Neural crest cell (in vitro differentiated cells): ENCODE results near the gene ABCG1. TPM values are rescaled to one million over a fixed set of nuclear protein-coding genes. Genes with fewer than 3 reads are reported as not detected.

Experiments
- DNase-seq: peaks from one replicate; pipeline ENCODE4 v3.0.0; 2021; ENCODE audit warnings: low read depth, mixed read lengths, low spot score
- H3K27ac Mint-ChIP-seq: one replicate; pipeline ENCODE4 v1.8.0; 2021; ENCODE audit warnings: mild to moderate bottlenecking, mixed read lengths; ENCODE audit not compliant: unreplicated experiment
- H3K27me3 Mint-ChIP-seq: 2 replicates; pipeline ENCODE4 v1.8.0; 2021; ENCODE audit warnings: low read depth, mild to moderate bottlenecking, mixed read lengths
- H3K36me3 Mint-ChIP-seq: 2 replicates; pipeline ENCODE4 v1.8.0; 2021; ENCODE audit warnings: low read depth, mild to moderate bottlenecking, mixed read lengths
- H3K4me1 Mint-ChIP-seq: 2 replicates; pipeline ENCODE4 v1.8.0; 2021; ENCODE audit warnings: mixed read lengths
- H3K4me3 Mint-ChIP-seq: one replicate; pipeline ENCODE4 v1.8.0; 2021; ENCODE audit warnings: mild to moderate bottlenecking, mixed read lengths
- H3K9me3 Mint-ChIP-seq: 2 replicates; pipeline ENCODE4 v1.8.0; 2021; ENCODE audit warnings: mixed read lengths
- total RNA-seq: library from RNA; stranded (reverse); gene quantifications from 2 replicates; pipeline ENCODE4 v1.2.1, GENCODE V29; 2021
- TF ChIP-seq, protein P1 (sequence below): fragments of 200-600 bp; sonication (generic); conservative IDR thresholded peaks from 2 replicates; pipeline ENCODE4 v1.5.0; 2021; ENCODE audit warnings: antibody characterized with exemption, mild to moderate bottlenecking

ABCG1 gene
- total RNA-seq, 1 donor from 2014 or later = 3.3 TPM

GRCh38 chr21:42282021-42282420 is 63.1 kb downstream of the ABCG1 start:
- DNase-seq = no peak
- no peak overlapping the region for H3K4me3 Mint-ChIP-seq
- H3K4me1 Mint-ChIP-seq = peaks cover 10% of the 10 kb centered on the region
- H3K27me3 Mint-ChIP-seq = no peaks in the 10 kb centered on the region
- TF ChIP-seq, protein P1, sequence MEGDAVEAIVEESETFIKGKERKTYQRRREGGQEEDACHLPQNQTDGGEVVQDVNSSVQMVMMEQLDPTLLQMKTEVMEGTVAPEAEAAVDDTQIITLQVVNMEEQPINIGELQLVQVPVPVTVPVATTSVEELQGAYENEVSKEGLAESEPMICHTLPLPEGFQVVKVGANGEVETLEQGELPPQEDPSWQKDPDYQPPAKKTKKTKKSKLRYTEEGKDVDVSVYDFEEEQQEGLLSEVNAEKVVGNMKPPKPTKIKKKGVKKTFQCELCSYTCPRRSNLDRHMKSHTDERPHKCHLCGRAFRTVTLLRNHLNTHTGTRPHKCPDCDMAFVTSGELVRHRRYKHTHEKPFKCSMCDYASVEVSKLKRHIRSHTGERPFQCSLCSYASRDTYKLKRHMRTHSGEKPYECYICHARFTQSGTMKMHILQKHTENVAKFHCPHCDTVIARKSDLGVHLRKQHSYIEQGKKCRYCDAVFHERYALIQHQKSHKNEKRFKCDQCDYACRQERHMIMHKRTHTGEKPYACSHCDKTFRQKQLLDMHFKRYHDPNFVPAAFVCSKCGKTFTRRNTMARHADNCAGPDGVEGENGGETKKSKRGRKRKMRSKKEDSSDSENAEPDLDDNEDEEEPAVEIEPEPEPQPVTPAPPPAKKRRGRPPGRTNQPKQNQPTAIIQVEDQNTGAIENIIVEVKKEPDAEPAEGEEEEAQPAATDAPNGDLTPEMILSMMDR = no peak
- H3K9me3 Mint-ChIP-seq = no peaks in the 10 kb centered on the region
- no peaks in the 10 kb centered on the region for H3K36me3 Mint-ChIP-seq
- H3K27ac Mint-ChIP-seq = no peak overlapping the region

DNA sequence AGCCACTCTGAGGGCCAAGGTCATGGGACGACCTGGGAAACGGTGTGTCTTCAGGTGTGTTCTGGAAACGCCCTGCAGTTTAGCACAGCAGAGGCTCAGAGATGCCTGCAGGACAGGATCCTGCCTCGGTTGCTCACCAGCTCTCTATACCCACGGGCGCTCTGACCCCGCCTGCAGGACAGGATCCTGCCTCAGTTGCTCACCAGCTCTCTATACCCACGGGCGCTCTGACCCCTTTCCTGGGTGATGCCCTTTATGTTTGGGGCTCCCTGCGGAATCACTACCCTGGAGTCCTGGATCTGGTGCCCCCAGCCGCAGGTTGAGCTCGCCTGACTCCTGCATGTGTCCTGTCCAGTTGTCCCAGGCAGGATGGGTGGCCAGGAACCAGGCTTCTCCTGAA is 63.8 kb downstream of the ABCG1 start:
- H3K27ac Mint-ChIP-seq = no peak overlapping the region
- TF ChIP-seq, protein P1 = no peak
- no peaks in the 10 kb centered on the region for H3K36me3 Mint-ChIP-seq
- H3K4me3 Mint-ChIP-seq = no peak overlapping the region
- no peaks in the 10 kb centered on the region for H3K9me3 Mint-ChIP-seq
- H3K27me3 Mint-ChIP-seq = no peaks in the 10 kb centered on the region
- peaks cover 7% of the 10 kb centered on the region for H3K4me1 Mint-ChIP-seq
- no peak for DNase-seq

GRCh38 chr21:42285569-42286245 is 66.8 kb downstream of the ABCG1 start:
- TF ChIP-seq, protein P1 = no peak
- Mint-ChIP-seq H3K27me3 (no peaks in the 10 kb centered on the region), H3K27ac (no peak overlapping the region), H3K9me3 (peaks cover 3% of the 10 kb centered on the region), H3K4me3 (no peak overlapping the region), H3K36me3 (peaks cover 3% of the 10 kb centered on the region), H3K4me1 (no peaks in the 10 kb centered on the region)
- DNase-seq = no peak

DNA sequence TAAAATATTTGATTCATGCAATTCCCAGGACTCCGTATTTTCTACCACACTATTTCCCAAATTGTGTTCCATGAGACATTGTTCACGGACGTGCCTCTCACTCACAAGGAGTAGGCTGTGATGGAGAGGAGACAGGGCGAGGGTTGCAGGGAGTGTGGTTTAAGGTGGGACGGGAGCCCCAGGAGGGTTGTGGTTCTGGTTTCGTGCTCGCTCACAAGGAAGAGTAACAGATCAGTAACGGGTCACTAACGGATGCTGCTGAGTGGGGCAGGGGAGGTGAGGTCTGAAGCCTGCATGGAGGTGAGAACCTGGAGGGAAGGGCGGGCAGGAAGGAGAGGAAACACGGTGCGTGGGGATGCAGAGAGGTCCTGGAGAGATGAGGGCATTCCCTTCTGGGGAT is 67.5 kb downstream of the ABCG1 start:
- TF ChIP-seq, protein P1 = no peak
- H3K27ac Mint-ChIP-seq = no peak overlapping the region
- no peak overlapping the region for H3K4me3 Mint-ChIP-seq
- peaks cover 3% of the 10 kb centered on the region for H3K9me3 Mint-ChIP-seq
- H3K4me1 Mint-ChIP-seq = no peaks in the 10 kb centered on the region
- H3K36me3 Mint-ChIP-seq = peaks cover 3% of the 10 kb centered on the region
- no peaks in the 10 kb centered on the region for H3K27me3 Mint-ChIP-seq
- DNase-seq = no peak

DNA sequence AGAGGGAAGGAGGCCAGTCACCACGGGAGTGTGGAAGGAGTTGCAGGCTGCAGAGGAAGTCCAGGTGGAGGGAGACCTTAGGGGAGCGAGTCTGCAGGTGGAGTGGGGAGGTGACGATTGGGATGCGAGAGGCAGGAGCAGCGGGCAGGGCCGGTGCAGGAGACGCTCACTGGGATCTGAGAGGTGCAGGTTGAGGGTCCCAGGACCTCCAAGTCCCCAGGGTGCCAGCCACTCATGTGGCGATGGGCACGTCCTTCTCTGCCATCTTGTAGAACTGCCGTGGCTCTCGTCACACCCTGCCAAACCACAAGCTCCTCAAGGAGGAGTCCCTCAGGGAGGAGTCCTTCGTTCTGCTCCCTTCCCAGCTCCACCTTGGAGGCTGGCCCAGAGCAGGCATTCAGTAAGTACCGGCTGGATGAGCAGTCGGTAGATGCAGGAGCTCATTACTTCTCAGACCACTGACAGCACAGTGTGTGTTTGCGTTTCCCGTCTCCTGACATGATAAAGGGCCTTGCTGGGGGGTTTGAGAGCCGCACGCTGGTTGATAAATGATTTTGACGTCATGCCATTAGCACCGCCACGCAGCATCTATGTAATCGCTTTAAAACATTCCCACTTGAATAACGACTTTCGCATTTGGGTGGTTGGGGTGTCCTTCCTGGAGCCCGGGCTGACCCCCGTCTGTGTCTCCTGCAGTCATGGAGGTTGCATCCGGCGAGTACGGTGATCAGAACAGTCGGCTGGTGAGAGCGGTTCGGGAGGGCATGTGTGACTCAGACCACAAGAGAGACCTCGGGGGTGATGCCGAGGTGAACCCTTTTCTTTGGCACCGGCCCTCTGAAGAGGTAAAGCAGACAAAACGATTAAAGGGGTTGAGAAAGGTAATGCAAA is 68.5 kb downstream of the ABCG1 start:
- Mint-ChIP-seq H3K27ac (no peak overlapping the region), H3K4me1 (no peaks in the 10 kb centered on the region)

More for the DNA sequence above, 68.5 kb downstream of the ABCG1 start:
- H3K4me3 Mint-ChIP-seq = no peak overlapping the region
- peaks cover 3% of the 10 kb centered on the region for H3K9me3 Mint-ChIP-seq
- H3K27me3 Mint-ChIP-seq = no peaks in the 10 kb centered on the region
- TF ChIP-seq, protein P1 = no peak
- DNase-seq = no peak
- H3K36me3 Mint-ChIP-seq = peaks cover 3% of the 10 kb centered on the region
